Smooth muscle cell (in vitro differentiated cells): ENCODE measurements around the gene MXRA8. TPM values are rescaled to one million over a fixed set of nuclear protein-coding genes. Genes with fewer than 3 reads are reported as not detected.

Source experiments
- DNase-seq: peaks from one replicate; lab custom pipeline; 2025; ENCODE audit not compliant: unreplicated experiment; lab: John Stamatoyannopoulos, UW
- H2AFZ ChIP-seq: fragments of 200-600 bp; sonication (generic); 2 replicates; pipeline ENCODE4 v1.6.0; 2016; ENCODE audit warnings: antibody characterized with exemption, low read depth, mild to moderate bottlenecking
- H3F3A ChIP-seq: fragments of 200-600 bp; sonication (generic); 2 replicates; pipeline ENCODE4 v1.6.0; 2017; ENCODE audit warnings: antibody characterized with exemption, low read depth
- H3K27ac ChIP-seq: fragments of 200-600 bp; sonication (generic); 2 replicates; pipeline ENCODE4 v1.5.1; 2016; ENCODE audit warnings: low read depth, mild to moderate bottlenecking
- H3K27me3 ChIP-seq: fragments of 200-600 bp; sonication (generic); 2 replicates; pipeline ENCODE4 v1.6.1; 2016; ENCODE audit warnings: low read depth, mild to moderate bottlenecking
- H3K36me3 ChIP-seq: fragments of 200-600 bp; sonication (generic); 2 replicates; pipeline ENCODE4 v1.5.1; 2016; ENCODE audit warnings: low read depth
- H3K4me1 ChIP-seq: fragments of 200-600 bp; sonication (generic); 2 replicates; pipeline ENCODE4 v1.5.1; 2016; ENCODE audit warnings: low read depth
- H3K4me2 ChIP-seq: fragments of 200-600 bp; sonication (generic); 2 replicates; pipeline ENCODE4 v1.6.0; 2016; ENCODE audit warnings: mild to moderate bottlenecking
- H3K4me3 ChIP-seq: fragments of 200-600 bp; sonication (generic); 2 replicates; pipeline ENCODE4 v1.5.1; 2016; ENCODE audit warnings: mild to moderate bottlenecking
- H3K79me2 ChIP-seq: fragments of 200-600 bp; sonication (generic); 2 replicates; pipeline ENCODE4 v1.6.0; 2016; ENCODE audit warnings: low read depth, mild to moderate bottlenecking
- H3K9ac ChIP-seq: fragments of 200-600 bp; sonication (generic); 2 replicates; pipeline ENCODE4 v1.6.0; 2016; ENCODE audit warnings: low read depth
- H3K9me3 ChIP-seq: fragments of 200-600 bp; sonication (generic); replicated peaks from 2 replicates; pipeline ENCODE4 v1.5.1; 2016; ENCODE audit warnings: low read depth
- H4K20me1 ChIP-seq: fragments of 200-600 bp; sonication (generic); 2 replicates; pipeline ENCODE4 v1.6.0; 2016; ENCODE audit warnings: low read depth
- WGBS: methylation state at CpG from one replicate; pipeline ENCODE4 v1.1.7; 2016; ENCODE audit warnings: low lambda C conversion rate; 5-methylcytosine and 5-hydroxymethylcytosine counted together
- polyA plus RNA-seq: library from polyadenylated mRNA; unstranded; fragments of >200 nt; fragmentation: Nextera tagmentation; extraction: Ambion mirVana; gene quantifications from 2 replicates; pipeline ENCODE4 v1.2.1, GENCODE V29; 2016
- total RNA-seq: library from RNA; depleted of rRNA; stranded (reverse); fragments of >200 nt; gene quantifications from 2 replicates; pipeline ENCODE4 v1.2.3, GENCODE V29; 2014
- TF ChIP-seq, protein P1 (sequence below): fragments of 200-600 bp; sonication (generic); IDR thresholded peaks from 2 replicates; pipeline ENCODE4 v1.5.1; 2017; ENCODE audit warnings: borderline replicate concordance, mild to moderate bottlenecking, antibody characterized with exemption; ENCODE audit not compliant: insufficient read depth, poor library complexity, severe bottlenecking

MXRA8 gene
- total and polyA plus RNA-seq, 2 experiments from 2014 or later, result 266 to 597 TPM

DNA sequence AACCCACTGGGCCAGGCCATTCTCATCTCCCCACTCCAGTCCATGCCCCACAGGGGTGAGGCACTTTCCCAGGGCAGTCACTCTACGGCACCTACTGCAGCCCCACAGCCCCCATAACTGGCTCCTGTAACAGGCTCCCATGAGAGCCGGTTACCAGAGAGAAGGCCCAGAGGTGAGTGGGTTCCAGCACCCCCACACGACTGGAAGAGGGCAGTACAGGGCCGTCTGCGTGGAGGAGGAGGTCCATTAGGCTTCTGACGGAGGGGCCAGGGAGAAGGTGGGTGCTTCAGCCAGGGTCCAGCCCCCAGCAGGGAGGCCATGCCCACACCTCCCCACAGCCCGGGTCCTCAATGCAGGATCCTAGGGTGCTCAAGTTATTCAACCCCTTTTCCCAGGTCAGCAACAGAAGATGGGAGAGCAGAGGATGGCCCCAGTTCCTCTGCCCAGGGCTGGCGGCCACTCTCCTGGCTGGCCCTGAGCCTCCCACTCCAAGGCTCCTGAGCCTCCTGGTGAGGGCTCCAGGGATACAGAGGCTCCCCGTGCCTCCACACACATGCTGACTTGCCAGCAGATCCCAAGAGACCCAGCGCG lies 52.2 kb downstream of the MXRA8 start:
- Histone ChIP-seq H3K27ac (peak overlapping the region; percentile 75), H3K79me2 (peaks cover 40% of the 10 kb centered on the region), H4K20me1 (peaks cover 81% of the 10 kb centered on the region), H3K36me3 (no peaks in the 10 kb centered on the region), H3K4me3 (peak overlapping the region; percentile 86), H3K4me2 (peak overlapping the region; percentile 99), H3K9ac (peak overlapping the region; percentile 15), H2AFZ (no peak overlapping the region), H3K4me1 (peaks cover 36% of the 10 kb centered on the region), H3K9me3 (no peaks in the 10 kb centered on the region), H3K27me3 (no peaks in the 10 kb centered on the region), H3F3A (peaks cover 4% of the 10 kb centered on the region)
- TF ChIP-seq, protein P1, sequence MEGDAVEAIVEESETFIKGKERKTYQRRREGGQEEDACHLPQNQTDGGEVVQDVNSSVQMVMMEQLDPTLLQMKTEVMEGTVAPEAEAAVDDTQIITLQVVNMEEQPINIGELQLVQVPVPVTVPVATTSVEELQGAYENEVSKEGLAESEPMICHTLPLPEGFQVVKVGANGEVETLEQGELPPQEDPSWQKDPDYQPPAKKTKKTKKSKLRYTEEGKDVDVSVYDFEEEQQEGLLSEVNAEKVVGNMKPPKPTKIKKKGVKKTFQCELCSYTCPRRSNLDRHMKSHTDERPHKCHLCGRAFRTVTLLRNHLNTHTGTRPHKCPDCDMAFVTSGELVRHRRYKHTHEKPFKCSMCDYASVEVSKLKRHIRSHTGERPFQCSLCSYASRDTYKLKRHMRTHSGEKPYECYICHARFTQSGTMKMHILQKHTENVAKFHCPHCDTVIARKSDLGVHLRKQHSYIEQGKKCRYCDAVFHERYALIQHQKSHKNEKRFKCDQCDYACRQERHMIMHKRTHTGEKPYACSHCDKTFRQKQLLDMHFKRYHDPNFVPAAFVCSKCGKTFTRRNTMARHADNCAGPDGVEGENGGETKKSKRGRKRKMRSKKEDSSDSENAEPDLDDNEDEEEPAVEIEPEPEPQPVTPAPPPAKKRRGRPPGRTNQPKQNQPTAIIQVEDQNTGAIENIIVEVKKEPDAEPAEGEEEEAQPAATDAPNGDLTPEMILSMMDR, result peak; percentile 9
- WGBS, result 55% methylated on average over 11 of the region's 11 CpGs
- no peak for DNase-seq

DNA sequence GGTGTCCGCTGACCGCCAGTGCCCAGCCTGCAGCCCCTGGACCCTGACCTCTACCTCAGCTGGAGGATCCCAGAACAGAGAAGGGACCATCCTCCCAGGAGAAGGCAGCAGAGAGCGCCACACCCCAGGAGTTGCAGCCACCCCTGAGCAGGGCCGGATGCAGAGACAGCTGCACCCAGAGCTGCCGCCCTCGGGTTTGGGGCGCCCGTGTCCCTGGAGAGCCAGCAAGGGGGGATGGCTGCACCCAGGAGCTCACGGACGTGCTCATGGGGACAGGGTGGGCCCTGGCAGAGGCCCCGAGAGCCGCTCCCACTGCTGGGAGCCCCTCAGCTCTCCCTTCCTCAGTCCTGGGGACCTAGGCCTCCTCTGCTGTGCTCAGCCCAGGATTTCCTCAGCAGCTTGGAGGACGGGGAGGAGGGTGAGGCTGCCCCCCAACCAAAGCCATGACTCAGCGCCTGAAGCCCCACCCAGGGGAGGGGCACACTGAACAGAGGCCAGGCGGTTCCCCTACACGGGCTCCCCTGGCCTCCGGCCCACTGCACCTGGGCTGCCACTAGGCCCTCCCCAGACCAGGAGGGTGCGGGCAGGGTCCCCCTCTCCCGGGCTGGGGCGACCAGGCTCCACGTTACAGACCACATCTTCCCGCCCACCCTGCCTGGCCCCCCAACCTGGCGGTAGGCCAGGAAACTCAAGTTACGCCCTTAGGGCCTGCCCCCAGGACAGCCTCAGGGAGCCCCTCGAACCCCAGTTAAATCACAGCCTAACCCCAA lies 52.9 kb downstream of the MXRA8 start:
- H3K9ac ChIP-seq, result peak overlapping the region; percentile 15
- H3K79me2 ChIP-seq, result peaks cover 40% of the 10 kb centered on the region

DNA sequence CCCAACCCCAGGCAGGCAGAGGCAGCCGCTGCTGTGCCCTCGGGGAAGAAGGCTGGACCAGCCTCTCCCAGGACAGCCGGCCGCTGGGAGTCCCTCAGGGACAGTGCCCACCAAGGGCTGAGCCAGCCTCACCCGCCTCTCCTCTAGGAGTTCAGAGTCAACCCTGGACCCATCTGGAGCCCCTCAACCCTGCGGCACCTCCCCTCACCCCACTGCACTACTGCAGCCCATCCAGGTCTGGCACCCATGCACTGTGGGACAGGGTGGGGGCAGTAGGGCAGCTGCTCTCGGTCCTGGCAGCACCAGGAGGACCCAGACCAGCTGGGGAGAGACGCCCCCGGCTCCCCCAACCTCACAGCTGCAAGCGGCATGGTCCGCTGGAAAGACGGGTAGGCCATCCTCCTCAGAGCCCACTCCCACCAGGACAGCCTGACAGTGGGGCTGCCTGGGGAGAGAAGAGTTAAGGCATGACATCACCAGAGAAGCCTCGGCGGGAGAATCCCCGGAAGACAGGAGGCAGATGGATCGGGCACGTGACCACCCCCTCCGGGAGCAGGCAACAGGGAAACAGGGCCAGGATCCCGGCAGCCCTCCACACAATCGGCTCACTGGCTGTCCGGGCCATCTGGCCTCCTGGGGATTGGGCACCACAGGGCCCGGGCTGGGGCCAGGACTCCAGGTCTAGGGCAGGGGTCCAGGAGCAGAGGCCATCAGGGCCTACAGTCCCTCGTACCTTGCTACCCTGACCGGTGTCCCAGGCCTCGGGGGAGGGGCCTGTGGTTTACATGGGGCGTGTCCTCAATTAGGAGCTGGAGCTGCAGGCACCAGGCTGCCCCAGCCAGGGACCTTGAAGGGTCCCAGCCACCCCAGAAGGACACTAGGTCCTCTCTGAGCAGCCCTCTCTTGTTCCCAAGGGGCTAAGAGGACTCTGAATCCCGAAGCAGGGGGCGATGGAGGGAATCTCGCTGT lies 53.7 kb downstream of the MXRA8 start:
- Histone ChIP-seq H3K27me3 (no peaks in the 10 kb centered on the region), H3K27ac (peak overlapping the region; percentile 75), H2AFZ (no peak overlapping the region), H3K36me3 (no peaks in the 10 kb centered on the region), H3K9ac (peak overlapping the region; percentile 69), H3K9me3 (no peaks in the 10 kb centered on the region), H3F3A (no peaks in the 10 kb centered on the region), H3K79me2 (peaks cover 39% of the 10 kb centered on the region), H3K4me1 (peaks cover 34% of the 10 kb centered on the region), H4K20me1 (peaks cover 81% of the 10 kb centered on the region), H3K4me3 (peak overlapping the region; percentile 86), H3K4me2 (peak overlapping the region; percentile 99)
- TF ChIP-seq, protein P1, result no peak
- DNase-seq, result peak; percentile 70
- WGBS, result 35% methylated on average over 20 of the region's 29 CpGs

More for the DNA sequence above, 52.9 kb downstream of the MXRA8 start:
- Histone ChIP-seq H4K20me1 (peaks cover 81% of the 10 kb centered on the region), H3K9me3 (no peaks in the 10 kb centered on the region), H3K4me2 (peak overlapping the region; percentile 99), H3K4me3 (peak overlapping the region; percentile 86), H3K27me3 (no peaks in the 10 kb centered on the region), H3F3A (peaks cover 4% of the 10 kb centered on the region), H3K36me3 (no peaks in the 10 kb centered on the region), H2AFZ (no peak overlapping the region), H3K4me1 (peaks cover 36% of the 10 kb centered on the region), H3K27ac (peak overlapping the region; percentile 75)
- WGBS, result 42% methylated on average over 21 of the region's 25 CpGs
- peak; percentile 49 for DNase-seq
- TF ChIP-seq, protein P1, result no peak
